ENCODE data around the gene RHOBTB3. TPM values are rescaled to one million over a fixed set of nuclear protein-coding genes. Genes with fewer than 3 reads are reported as not detected.
A peak's percentile ranks its signal among the peaks of the same experiment; 100 is the strongest.
"Not testable (repeated sequence)": the region's sequence is repeated elsewhere in the genome, so short reads cannot be mapped to it uniquely, and the experiment has no call there.

RHOBTB3 gene
- total RNA-seq, 1 experiment from 2014 or later = 285 TPM

DNA sequence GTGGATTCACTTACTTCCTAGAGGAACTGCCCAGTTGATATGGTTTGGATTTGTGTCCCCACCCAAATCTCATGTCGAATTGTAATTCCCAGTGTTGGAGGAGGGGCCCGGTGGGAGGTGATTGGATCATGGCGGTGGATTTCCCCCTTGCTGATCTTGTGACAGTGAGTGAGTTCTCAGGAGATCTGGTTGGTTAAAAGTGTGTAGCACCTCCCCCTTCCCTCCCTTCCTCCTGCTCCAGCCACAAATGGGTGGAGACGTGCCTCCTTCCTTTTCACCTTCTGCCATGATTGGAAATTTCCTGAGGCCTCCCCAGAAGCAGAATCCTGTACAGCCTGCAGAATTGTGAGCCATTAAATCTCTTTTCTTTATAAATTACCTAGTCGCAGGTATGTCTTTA, 17.9 kb upstream of the RHOBTB3 start:
- not testable (repeated sequence) for DNase-seq (ENCODE audit: low read depth)

DNA sequence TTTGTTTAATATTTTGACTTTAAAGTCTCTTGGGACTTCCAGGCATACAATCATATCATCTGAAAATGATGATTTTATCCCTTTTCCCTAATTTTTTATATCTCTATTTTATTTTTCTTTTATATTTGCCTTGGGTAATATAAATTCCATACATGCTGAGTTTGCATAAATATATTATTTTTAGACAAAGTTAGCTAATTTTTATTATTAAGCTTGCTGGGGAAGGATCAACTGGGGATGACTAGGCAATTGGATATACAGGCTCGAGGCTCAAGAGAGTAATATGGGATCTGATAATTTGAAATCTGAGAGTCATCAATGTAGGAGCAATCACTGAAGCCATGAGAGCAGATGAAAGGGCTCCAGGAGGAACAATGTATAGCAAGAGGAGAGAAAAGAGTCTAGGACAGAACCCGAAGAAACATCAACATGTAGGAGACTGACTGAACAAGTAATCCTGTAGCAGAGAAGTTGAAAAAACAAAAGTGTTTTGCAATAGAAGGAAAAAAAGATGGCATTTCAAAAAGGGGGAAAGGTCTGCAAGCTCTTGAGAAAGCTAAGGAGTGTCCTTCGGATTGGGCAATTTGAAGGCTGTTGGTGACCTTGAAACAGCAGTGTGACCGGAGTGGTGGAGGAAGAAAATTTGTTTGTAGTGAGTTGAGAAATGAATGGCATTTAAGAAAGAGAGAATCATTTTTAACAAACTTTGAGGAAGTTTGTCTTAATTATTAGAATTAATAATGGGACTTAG, 17.0 kb upstream of the RHOBTB3 start:
- DNase-seq (ENCODE audit: low read depth) = no peak

DNA sequence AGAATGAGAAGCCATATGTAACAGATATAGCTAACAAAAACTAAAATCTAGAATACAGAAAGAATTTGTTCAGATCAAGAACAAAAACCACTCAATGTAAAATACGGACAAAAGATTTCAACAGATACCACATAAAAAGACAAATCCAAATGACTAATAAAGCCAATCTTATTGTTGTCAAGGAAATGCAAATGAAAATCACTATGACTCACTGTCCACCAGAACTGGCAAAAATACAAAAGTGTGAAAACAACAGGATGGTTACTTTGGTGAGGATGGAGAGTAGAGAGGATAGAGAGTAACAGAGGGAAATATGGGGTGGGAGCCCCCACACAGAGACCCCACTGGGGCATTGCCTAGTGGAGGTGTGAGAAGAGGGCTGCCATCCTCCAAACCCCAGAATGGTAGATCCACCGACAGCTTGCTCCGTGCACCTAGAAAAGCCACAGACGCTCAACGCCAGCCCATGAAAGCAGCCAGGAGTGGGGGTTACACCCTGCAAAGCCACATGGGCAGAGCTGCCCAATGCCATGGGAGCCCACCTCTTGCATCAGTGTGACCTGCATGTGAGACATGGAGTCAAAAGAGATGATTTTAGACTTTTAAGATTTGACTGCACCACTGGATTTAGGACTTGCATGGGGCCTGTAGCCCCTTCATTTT, 15.2 kb upstream of the RHOBTB3 start:
- DNase-seq (ENCODE audit: low read depth) = peak; percentile 95

DNA sequence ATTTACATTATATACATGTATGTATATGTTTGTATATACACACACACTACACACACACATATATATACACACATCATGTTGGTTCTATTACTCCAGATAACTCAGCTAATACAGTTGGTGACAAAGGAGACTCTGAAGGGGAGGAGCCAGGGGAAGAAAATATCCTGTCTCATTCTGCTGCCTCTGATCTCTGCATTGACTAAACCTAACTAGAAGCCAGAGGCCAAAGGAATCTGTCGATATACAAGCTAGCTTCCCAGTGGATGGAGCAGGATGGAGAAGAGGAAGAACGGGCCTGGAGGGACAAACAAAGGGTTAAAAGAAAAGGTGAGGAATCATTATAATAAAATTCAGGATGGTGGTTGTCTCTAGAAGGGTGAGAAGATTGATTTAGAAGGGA, 13.7 kb upstream of the RHOBTB3 start:
- no peak for DNase-seq (ENCODE audit: low read depth)

DNA sequence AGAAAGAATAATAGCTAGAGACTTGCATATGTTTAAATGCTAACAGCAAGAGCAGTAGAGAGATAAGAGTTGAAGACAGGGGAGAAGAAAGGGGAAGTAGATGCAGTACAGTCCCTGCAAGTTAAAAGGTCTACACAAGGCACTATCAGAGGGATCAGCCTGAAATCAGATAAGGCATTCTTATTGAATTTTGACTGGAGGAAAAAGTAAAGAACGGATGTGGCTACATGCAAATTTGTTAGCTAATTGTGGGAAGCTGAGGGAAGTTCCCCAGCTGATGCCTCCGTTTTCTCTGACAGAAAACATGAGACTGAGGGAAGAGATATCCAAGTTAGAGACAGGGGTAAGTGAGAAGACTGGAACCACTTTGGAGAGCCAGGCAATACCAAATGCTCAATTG, 12.9 kb upstream of the RHOBTB3 start:
- DNase-seq (ENCODE audit: low read depth) = no peak

DNA sequence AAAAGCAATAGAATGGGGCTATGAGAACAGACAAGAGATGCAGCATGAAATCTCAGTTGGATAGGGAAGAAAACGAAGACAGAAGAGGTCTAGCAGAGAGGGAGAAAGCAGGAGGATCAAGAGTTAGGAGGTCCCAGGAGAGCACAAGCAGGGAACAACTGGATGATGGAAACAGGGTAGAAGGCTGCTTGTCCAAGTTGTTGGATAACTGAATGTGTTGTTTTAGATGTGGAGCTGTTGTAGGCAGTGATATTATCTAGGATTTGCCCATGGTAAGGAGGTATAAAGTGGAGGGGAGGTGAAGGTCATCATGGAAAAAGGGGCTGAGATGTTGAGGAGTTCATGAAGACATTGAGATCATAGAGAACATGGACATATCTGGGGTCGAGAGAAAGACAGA, 12.4 kb upstream of the RHOBTB3 start:
- DNase-seq (ENCODE audit: low read depth) = no peak

DNA sequence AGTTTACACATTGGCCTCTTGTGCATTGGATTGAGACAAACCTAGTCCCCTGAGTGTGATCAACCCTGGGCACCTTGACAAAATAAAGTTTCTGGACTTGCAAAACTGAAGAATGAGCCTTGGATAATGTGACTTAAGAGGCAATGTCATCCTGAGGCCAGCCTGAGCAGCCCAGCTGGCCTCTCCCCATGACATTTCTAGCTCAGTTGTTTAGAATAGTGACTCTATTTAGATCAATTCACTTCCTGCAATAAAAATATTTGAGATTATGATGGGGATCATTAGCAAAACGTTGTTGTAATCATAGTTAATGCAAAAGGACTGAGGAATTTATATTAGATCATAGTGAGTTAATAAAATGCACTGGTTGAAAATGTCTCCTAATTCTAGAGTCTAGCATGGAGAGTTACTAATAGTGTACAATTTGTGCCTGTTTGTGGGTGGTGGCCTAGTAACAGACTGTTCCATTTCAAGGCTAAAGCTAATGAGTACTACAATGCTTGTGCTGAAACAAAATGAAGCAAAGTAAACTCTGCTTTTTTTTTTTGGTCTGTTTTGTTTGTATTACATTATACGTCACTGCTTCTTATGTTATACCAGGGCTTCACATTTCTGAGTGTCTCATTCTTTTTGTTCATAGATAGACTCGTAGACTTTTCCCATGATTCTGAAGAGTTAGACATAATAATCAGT, 10.9 kb upstream of the RHOBTB3 start:
- DNase-seq (ENCODE audit: low read depth) = no peak

DNA sequence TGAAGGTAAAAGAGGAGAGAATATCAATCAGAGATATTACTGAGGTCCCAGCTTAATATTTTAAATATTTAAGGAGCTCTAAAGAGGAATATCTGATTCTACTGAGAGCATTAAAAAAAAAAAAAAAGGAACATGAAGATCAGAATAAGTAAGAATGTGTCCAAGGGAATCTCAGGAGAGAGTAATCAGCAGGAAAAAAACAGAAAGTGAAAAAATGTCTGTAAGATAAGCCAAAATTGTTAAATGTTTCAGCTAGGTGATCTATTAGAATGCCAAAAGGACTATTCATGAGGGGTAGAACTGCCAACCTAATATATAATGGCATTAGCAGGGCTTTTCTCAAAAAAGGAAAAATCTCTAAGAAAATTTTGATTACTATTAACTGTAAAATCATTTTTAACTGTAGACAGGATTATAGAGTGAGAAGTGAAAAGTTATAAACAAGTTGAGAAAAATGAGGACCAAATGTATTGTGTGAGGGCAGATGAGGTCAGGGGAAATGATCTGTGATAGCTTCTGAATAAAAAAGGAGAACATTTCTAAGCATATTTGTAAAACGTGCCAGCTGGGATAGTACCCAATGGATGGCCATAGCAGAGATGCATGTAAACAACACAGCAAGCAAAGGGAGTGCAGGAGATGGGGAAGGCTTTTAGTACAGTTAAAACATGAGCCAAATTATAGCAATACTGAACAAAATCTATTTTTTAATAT, 9.4 kb upstream of the RHOBTB3 start:
- DNase-seq (ENCODE audit: low read depth) = no peak

DNA sequence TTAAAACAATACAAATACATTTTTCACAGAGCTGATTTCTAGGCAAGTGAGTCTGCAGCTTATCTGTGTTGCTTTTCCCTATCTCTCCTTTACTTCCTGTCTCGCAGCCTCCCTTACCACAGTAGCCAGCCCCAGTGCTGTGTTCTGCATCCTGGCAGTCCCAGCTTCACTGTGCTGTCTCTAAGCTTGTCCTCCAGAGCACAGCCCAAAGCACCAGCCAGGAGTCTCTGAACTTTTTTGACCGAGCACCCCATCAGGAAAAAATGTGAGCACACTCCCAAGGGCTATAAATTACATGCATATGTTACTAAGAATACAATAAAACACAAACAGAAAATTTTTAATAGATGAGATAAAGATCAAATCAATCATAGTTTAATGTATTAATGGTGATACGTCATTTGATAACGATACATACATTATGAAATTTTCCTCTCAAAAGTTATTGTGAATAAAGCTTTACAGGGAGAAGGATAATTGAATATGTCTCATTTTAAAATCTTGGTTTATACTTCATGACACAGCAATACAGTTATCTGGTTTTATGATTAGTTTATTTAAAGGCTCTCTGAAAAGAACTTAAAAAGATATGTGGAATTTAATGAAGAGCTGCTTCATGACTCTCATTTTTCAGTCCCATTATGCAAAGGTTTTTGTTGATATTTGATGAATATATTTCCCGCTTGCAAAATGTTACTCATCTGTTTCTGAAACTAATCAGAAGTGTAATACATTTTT, 7.3 kb upstream of the RHOBTB3 start:
- no peak for DNase-seq (ENCODE audit: low read depth)

DNA sequence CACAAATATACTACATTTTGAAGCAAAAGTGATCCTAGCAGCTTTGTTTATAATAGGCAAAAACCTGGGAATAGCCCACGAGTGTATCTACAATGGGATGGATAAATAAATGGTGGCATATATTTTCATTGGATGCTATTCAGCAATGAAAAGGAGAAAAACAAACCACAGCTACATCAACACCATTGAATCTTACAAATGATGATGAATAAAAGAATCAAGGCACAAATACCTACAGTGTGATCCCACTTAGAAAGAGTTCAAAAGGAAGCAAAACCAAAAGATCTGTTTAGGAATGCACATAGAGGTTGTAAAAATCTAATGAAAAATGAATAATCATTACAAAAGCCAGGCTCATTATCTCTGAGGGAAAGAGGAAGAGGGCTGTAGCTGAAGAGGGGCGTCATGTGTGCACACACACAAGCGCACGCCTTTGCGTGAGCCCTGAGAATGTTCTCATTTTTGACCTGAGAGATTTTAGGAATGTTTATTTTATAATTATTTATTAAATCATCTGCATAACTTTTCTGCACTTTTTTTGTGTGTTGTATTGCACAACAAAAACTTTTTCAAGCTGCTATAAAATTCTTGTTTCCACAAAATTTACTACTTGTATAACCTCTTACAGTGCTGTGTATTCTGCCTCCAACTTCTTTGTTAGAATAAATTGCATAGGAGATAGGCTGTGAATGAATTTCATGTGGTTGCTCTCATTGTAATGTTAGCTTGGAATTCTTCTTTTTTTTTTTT, 5.9 kb upstream of the RHOBTB3 start:
- DNase-seq (ENCODE audit: low read depth) = no peak

DNA sequence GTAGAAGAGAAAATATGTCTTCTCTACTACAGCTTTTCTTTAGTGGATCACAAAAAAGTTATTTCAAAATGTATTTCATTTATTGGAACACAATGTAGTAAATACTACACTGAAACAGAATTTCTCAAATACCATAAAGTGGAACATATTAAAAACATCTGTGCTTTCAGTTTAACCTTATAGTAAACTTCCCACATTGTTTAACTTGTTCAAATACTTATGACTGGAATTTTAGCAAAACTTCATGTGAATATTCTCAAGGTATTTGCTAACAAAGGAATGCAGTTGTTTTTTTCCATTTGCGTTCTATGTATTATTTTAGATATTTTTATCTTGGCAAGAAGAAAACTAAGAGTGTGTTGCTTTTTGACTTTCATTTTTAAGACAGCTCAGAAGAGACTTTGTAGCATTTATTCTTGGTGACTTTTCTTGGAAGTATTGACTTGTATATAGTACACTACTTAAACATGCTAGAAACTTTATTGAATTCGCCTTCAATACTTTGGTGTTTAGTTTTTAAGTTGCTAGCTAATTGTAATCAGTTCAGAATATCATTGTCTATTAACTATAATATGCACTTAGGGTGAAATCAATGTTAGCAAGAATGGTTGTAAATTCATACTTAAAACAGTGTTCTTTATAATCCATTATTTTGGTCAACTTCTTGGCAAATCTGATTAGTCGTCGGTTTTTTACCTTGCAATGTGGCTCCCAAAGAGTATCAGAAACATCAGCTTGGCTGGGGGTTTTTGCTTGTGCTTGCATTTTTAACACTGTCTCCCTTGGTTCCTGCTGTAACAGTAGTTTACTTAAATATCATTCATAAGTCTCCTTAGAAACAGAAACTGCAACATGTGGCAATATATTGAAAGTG, 5.0 kb upstream of the RHOBTB3 start:
- DNase-seq (ENCODE audit: low read depth) = no peak

DNA sequence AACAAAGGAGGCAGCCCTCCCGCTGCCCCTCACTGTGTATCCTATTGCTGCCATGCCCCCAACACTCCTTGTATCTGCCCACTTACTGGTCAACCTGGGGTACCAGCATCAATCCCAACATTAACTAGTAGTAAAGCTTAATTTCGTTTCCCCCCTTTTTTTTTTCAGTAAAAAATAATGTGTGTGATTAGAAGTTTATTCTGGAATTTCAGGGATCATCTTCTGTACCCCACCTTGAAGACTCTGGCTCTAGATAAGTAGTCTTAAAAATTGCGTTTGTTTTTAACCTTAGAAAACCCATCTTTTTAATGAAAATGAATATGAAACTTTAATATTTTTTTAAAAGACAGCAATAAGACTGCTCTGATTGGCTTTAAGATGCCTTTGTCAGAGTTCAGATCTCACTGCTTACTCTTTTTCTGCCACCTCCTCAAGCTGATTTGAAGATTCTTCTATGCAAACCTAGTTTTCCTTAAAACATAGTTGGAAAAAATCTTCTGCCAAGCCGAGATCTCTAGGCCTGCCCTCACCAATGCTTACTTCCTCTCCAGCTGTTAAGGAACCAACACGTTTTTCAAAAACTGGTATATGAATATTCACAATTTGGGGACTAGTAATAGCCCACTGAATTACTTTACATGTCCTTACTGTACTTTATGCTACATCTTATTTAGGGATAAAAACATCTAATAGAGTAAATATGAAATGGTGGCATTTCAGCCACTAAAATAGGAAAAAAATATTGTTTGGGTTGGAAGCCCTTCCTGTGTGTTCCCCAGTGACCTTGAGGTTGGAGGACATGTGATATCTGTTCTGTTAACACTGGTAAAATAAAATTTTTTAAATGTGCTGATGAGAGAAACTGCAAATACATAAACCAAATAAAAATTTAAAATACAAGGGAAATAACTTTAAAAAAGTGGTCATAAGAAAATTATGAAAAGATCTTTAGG, 4.0 kb upstream of the RHOBTB3 start:
- DNase-seq (ENCODE audit: low read depth) = peak; percentile 66

DNA sequence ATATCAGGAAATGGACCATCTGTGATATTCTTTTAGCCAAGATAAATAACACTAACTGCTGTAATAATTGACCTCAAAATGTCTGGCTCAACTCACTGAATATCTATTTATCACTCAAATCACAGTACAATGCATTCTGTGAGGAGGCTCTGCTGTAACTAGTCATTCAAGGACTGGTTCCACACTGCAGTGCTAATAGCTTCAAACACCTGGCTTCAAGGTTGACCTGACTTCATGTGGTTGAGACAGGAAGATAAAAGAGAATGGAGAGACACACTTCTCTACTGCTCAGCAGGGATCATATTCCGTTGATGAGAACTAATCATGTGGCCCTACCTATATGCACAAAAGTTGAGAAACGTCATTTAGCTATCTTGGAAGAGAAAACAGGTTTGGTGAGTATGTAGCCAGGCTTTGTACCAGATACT, 3.4 kb upstream of the RHOBTB3 start:
- peak; percentile 71 for DNase-seq (ENCODE audit: low read depth)

DNA sequence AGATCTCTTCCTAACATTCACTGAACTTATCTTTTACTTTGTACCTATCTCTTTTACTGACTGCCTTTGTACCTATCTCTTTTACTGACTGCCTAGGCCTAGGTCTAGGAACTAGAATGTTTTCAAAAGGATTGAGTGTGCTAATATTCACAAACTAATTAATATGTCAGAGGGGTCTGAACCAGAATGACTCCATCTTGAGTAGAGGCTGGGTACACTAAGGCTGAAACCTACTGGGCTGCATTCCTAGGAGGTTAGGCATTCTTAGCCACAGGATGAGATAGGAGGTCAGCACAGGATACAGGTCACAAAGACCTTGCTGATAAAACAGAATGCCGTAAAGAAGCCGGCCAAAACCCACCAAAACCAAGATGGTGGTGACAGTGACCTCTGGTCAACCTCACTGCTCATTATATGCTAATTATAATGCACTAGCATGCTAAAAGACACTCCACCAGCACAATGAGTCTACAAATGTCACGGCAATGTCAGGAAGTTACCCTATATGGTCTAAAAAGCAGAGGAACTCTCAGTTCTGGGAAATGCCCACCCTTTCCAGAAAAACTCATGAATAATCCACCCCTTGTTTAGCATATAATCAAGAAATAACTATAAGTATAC, 2.5 kb upstream of the RHOBTB3 start:
- peak; percentile 77 for DNase-seq (ENCODE audit: low read depth)

DNA sequence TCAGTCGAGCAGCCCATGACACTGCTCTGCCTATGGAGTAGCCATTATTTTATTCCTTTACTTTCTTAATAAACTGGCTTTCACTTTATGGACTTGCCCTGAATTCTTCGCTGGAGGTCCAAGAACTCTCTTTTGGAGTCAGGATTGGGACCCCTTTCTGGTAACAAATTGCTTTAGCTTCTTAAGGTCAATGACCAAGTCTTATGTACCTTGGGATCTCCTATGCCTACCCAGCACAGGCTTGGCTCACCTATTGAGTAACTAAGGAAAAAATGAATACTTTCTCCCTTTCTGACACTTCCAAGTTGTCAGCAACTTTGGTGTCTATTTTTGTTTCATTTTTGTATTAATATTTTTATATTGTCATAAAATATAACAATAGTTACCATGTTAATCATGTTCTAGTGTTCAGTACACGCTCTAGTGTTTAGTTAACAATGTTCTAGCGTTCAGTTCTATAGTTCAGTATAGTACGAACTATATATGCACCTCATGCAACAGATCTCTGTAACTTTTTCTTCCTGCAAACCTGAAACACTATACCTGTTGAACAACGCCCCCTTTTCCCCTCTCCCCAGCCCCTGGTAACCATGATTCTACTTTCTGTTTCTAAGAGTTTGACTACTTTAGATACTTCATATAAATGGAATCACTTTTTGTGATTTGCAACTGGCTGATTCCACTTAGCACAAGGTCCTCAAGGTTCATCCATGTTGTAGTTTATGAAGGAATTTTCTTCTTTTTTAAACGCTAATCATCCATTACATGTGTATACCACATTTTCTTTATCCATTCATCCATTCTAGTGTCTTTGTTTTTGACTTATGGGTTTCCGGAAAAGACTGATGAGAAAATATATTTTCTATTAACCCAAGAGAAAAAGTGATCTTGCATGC, 1.8 kb upstream of the RHOBTB3 start:
- no peak for DNase-seq (ENCODE audit: low read depth)

DNA sequence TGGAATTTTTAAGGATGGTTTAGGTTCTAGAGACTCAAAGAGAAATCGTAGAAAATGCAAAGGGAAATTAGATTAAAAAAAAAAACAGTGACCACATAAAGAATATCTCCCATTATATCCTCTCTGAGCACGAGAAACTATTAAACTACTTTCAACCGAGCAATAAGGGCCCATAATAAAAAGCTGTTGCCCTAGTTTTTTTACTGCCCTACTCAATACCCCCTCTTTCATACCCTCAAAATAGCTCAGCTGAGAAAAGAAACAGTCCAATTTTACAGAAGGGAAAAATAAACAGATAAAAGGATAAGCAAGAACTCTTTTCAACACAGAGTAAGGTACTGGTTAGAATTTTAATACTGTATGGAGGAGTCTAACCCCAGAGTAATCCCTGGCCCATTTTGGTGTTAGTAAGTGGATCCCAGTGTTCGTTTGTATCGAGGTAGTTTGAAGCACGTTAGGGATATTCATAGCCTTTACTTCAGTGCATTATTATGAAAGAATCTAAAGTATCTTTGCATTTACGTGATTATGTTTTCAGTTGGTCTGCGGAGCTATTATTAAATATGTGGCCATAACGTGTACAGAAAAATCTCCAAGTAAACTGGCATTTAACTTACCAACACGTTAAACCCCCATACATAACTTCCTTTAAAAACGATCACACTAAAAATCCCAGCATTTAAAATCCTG, 980 bp upstream of the RHOBTB3 start:
- no peak for DNase-seq (ENCODE audit: low read depth)

Data from LHCN-M2 (cell line).